ENCODE measurements around the gene UCN3. TPM values are rescaled to one million over a fixed set of nuclear protein-coding genes. Genes with fewer than 3 reads are reported as not detected.

UCN3 gene, protein sequence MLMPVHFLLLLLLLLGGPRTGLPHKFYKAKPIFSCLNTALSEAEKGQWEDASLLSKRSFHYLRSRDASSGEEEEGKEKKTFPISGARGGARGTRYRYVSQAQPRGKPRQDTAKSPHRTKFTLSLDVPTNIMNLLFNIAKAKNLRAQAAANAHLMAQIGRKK
- not detected for total RNA-seq (2021; fragmentation: NEBNext Ultra II Directional; extraction: Animal tissue kit (Norgen Biotek cat#: 25700))
- long read RNA-seq, result 0 reads

DNA sequence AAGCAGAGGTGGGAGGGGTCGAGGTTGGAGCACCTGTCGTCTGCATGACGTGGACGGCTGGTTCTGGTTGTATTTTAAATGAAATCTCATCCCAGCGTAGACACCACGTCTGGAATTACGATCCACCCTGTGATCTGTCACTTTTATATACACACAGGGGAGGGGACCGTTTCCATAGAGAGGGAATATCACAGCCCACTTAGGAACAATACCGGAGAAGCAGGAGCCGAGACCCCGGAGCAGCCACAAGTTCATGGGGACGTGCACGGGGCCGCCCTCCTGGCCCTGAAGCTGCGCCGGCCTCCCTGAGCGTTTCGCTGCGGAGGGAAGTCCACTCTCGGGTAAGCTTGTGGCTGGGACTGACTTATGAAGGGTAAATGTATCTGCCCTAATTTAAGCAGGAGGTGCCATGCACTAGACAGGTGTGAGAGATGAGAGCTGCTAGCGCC is at the start of gene UCN3:
Gene UCN3 (plus strand): TSS at position 77 of the 449 bp plus-strand sequence. CDS start 8,755 bp downstream, outside the sequence.
- TF ChIP-seq, protein P1, sequence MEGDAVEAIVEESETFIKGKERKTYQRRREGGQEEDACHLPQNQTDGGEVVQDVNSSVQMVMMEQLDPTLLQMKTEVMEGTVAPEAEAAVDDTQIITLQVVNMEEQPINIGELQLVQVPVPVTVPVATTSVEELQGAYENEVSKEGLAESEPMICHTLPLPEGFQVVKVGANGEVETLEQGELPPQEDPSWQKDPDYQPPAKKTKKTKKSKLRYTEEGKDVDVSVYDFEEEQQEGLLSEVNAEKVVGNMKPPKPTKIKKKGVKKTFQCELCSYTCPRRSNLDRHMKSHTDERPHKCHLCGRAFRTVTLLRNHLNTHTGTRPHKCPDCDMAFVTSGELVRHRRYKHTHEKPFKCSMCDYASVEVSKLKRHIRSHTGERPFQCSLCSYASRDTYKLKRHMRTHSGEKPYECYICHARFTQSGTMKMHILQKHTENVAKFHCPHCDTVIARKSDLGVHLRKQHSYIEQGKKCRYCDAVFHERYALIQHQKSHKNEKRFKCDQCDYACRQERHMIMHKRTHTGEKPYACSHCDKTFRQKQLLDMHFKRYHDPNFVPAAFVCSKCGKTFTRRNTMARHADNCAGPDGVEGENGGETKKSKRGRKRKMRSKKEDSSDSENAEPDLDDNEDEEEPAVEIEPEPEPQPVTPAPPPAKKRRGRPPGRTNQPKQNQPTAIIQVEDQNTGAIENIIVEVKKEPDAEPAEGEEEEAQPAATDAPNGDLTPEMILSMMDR (IDR thresholded peaks at IDR 0.05), result no peak
- peaks cover 41% of the 10 kb centered on the region for H3K27me3 Mint-ChIP-seq (ENCODE audit: insufficient read depth)
- no peaks in the 10 kb centered on the region for H3K4me1 Mint-ChIP-seq (ENCODE audit: low read depth)
- no peaks in the 10 kb centered on the region for H3K36me3 Mint-ChIP-seq (ENCODE audit: low read depth)
- no peak within 1 kb of the TSS for H3K27ac Mint-ChIP-seq
- no peaks in the 10 kb centered on the region for H3K9me3 Mint-ChIP-seq
- DNase-seq, result no peak
- no peak within 1 kb of the TSS for H3K4me3 Mint-ChIP-seq

DNA sequence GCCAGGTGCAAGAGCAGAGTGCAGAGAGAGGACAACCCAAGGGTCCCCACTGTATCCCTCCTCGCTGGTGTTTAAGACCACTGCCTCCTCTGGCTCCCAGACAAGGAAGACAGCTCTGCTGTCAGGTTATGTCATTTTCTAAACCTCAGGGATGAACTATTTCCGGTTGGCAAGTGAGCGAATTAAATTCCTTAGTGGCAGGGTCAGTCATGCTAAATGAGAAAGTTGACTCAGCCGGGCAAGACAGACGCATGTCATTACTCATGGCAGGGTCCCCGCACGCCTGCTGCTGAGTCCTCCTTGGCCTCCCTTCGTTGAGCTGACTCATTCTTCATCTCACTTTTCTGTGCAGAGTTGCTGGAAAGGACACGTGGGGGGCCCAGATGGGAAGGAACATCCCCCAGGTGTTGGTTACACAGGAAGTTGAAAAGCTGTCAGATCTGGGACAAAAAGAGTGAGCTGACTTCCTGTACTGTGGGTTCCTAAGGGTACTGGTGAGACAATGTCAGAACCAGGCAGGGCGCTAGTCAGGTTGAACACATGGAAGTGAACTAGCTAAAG is 47.1 kb upstream of the UCN3 start:
- peaks cover 14% of the 10 kb centered on the region for H3K27me3 Mint-ChIP-seq (ENCODE audit: insufficient read depth)
- peak; percentile 77 for DNase-seq
- peaks cover 19% of the 10 kb centered on the region for H3K4me1 Mint-ChIP-seq (ENCODE audit: low read depth)
- H3K4me3 Mint-ChIP-seq, result no peak overlapping the region
- H3K36me3 Mint-ChIP-seq (ENCODE audit: low read depth), result no peaks in the 10 kb centered on the region
- no peaks in the 10 kb centered on the region for H3K9me3 Mint-ChIP-seq
- TF ChIP-seq, protein P1 (IDR thresholded peaks at IDR 0.05), result no peak
- peak overlapping the region; percentile 35; the same call in 1 of the 2 replicates for H3K27ac Mint-ChIP-seq

DNA sequence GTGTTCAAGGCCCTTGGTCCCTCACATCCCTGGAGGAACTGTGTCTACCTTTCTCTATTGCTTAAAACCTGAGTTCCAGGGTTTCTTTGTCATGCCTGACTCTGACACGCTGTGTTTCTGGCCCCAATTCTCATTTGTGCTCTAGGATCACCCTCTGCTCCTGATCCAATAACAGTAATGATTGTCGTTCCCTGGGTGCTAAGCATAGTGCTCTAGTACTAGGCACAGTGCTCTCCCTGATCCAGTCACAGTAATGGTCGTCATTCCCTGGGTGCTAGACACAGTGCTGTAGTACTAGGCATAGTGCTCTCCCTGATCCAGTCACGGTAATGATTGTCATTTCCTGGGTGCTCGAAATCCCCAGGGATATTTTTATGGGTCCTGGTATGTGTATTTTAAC is 46.6 kb upstream of the UCN3 start:
- Mint-ChIP-seq H3K27ac (no peak overlapping the region), H3K4me3 (no peak overlapping the region), H3K36me3 (ENCODE audit: low read depth) (no peaks in the 10 kb centered on the region), H3K27me3 (ENCODE audit: insufficient read depth) (peaks cover 14% of the 10 kb centered on the region), H3K4me1 (ENCODE audit: low read depth) (peaks cover 19% of the 10 kb centered on the region), H3K9me3 (no peaks in the 10 kb centered on the region)
- DNase-seq, result no peak
- TF ChIP-seq, protein P1 (IDR thresholded peaks at IDR 0.05), result no peak

DNA sequence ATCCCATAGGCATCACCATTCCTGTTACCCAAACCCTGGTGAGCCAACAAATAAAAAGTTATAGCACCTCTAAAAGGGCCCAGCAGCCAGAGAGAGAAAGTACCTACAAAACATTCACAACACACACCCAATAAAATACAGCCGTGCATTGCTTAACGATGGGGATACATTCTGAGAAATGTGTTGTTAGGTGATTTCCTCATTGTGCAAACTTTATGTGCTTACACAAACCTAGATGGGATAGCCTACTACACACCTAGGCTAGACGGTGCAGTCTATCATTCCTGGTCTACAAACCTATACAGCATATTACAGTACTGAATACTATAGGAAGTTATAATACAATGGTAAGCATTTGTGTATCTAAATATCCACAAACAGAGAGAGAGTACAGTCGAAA is 44.9 kb upstream of the UCN3 start:
- TF ChIP-seq, protein P1 (IDR thresholded peaks at IDR 0.05), result no peak

DNA sequence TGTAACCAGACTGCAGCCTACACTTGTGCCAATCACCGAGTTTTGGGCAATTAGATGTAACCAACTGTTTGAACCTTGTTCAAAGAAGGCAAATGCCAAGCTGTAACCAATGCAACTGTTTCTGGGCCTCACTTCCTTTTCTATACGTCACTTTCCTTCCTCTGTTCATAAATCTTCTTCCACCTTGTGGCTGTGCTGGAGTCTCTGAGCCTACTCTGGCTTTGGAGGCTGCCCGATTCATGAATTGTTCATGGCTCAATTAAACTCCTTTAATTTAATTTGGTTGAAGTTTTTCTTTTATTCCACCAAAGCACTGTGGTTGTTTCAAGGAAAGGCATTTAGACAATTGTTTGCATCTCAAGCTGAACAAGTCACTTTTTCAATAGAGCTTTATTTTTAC is 43.5 kb upstream of the UCN3 start:
- no peak overlapping the region for H3K4me3 Mint-ChIP-seq

More for the DNA sequence above, 44.9 kb upstream of the UCN3 start:
- Mint-ChIP-seq H3K27me3 (ENCODE audit: insufficient read depth) (peaks cover 10% of the 10 kb centered on the region), H3K4me3 (no peak overlapping the region), H3K9me3 (no peaks in the 10 kb centered on the region), H3K4me1 (ENCODE audit: low read depth) (peaks cover 19% of the 10 kb centered on the region), H3K36me3 (ENCODE audit: low read depth) (no peaks in the 10 kb centered on the region), H3K27ac (no peak overlapping the region)
- no peak for DNase-seq

More for the DNA sequence above, 43.5 kb upstream of the UCN3 start:
- no peak for DNase-seq
- Mint-ChIP-seq H3K36me3 (ENCODE audit: low read depth) (no peaks in the 10 kb centered on the region), H3K9me3 (no peaks in the 10 kb centered on the region), H3K27me3 (ENCODE audit: insufficient read depth) (peaks cover 17% of the 10 kb centered on the region), H3K4me1 (ENCODE audit: low read depth) (peaks cover 19% of the 10 kb centered on the region), H3K27ac (no peak overlapping the region)
- TF ChIP-seq, protein P1 (IDR thresholded peaks at IDR 0.05), result no peak
